Erythroblast (primary cell): ENCODE measurements around the gene NIPBL.

Experiments used
- GATA1 ChIP-seq: IDR thresholded peaks from 2 replicates; pipeline ENCODE4 v1.6.1; 2011; ENCODE audit warnings: low read depth, mild to moderate bottlenecking, control low read depth, low read length, moderate library complexity
- POLR2A ChIP-seq: IDR thresholded peaks from 2 replicates; pipeline ENCODE4 v1.6.1; 2011; ENCODE audit warnings: mild to moderate bottlenecking, low read length

GRCh38 chr5:36988396-36988795 is 111.8 kb downstream of the NIPBL start:
- no peak for TF ChIP-seq POLR2A
- TF ChIP-seq GATA1, result no peak
